Measurements from ENCODE around the gene CDC14B. TPM values are rescaled to one million over a fixed set of nuclear protein-coding genes. Genes with fewer than 3 reads are reported as not detected.

Gene CDC14B
- total RNA-seq, 1 donor from 2014 or later = 18.6 TPM

DNA sequence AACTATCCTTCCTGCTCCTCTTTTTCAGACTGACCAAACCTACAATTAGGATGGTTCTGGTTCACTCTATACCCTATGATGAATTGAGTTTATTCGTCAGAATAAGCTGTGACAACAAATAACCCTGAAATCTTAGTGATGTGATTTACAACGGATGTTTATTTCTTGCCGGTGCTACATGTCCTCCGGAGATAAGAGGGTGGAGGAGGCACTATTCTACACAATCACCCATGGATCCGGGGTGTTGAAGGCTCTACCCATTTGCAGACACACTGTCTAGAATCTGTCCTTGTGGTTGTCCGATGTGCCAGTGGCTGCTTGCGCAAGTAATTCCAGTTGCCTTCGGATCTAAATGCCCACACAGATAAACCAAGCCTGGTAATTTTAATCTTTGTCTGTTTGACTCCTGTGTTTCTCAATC, 44.7 kb downstream of the CDC14B start:
- no peak for DNase-seq (ENCODE audit: extremely low spot score, unreplicated experiment)
- TF ChIP-seq, protein P1, sequence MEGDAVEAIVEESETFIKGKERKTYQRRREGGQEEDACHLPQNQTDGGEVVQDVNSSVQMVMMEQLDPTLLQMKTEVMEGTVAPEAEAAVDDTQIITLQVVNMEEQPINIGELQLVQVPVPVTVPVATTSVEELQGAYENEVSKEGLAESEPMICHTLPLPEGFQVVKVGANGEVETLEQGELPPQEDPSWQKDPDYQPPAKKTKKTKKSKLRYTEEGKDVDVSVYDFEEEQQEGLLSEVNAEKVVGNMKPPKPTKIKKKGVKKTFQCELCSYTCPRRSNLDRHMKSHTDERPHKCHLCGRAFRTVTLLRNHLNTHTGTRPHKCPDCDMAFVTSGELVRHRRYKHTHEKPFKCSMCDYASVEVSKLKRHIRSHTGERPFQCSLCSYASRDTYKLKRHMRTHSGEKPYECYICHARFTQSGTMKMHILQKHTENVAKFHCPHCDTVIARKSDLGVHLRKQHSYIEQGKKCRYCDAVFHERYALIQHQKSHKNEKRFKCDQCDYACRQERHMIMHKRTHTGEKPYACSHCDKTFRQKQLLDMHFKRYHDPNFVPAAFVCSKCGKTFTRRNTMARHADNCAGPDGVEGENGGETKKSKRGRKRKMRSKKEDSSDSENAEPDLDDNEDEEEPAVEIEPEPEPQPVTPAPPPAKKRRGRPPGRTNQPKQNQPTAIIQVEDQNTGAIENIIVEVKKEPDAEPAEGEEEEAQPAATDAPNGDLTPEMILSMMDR (IDR thresholded peaks at IDR 0.05) = no peak
- H3K36me3 Mint-ChIP-seq (ENCODE audit: unreplicated experiment) = no peaks in the 10 kb centered on the region
- H3K4me1 Mint-ChIP-seq (ENCODE audit: unreplicated experiment) = peaks cover 3% of the 10 kb centered on the region
- no peaks in the 10 kb centered on the region for H3K9me3 Mint-ChIP-seq (ENCODE audit: unreplicated experiment)
- no peak overlapping the region for H3K27ac Mint-ChIP-seq (ENCODE audit: unreplicated experiment)
- no peaks in the 10 kb centered on the region for H3K27me3 Mint-ChIP-seq (ENCODE audit: unreplicated experiment)
- H3K4me3 Mint-ChIP-seq (ENCODE audit: unreplicated experiment) = no peak overlapping the region

GRCh38 chr9:96574455-96574854, 45.2 kb downstream of the CDC14B start:
- peaks cover under 1% of the 10 kb centered on the region for H3K4me1 Mint-ChIP-seq (ENCODE audit: unreplicated experiment)
- H3K27ac Mint-ChIP-seq (ENCODE audit: unreplicated experiment) = no peak overlapping the region
- DNase-seq (ENCODE audit: extremely low spot score, unreplicated experiment) = no peak
- no peaks in the 10 kb centered on the region for H3K27me3 Mint-ChIP-seq (ENCODE audit: unreplicated experiment)
- TF ChIP-seq, protein P1 (IDR thresholded peaks at IDR 0.05) = no peak
- no peaks in the 10 kb centered on the region for H3K36me3 Mint-ChIP-seq (ENCODE audit: unreplicated experiment)
- H3K4me3 Mint-ChIP-seq (ENCODE audit: unreplicated experiment) = no peak overlapping the region
- H3K9me3 Mint-ChIP-seq (ENCODE audit: unreplicated experiment) = no peaks in the 10 kb centered on the region

GRCh38 chr9:96567203-96567700, 52.4 kb downstream of the CDC14B start:
- DNase-seq (ENCODE audit: extremely low spot score, unreplicated experiment) = no peak
- Mint-ChIP-seq H3K27me3 (ENCODE audit: unreplicated experiment) (no peaks in the 10 kb centered on the region), H3K9me3 (ENCODE audit: unreplicated experiment) (no peaks in the 10 kb centered on the region), H3K36me3 (ENCODE audit: unreplicated experiment) (no peaks in the 10 kb centered on the region), H3K27ac (ENCODE audit: unreplicated experiment) (peak overlapping the region; percentile 83), H3K4me1 (ENCODE audit: unreplicated experiment) (peaks cover 19% of the 10 kb centered on the region), H3K4me3 (ENCODE audit: unreplicated experiment) (peak overlapping the region; percentile 77)
- TF ChIP-seq, protein P1 (IDR thresholded peaks at IDR 0.05) = no peak

GRCh38 chr9:96566498-96567202, 53.0 kb downstream of the CDC14B start:
- H3K4me3 Mint-ChIP-seq (ENCODE audit: unreplicated experiment) = peak overlapping the region; percentile 77
- peak overlapping the region; percentile 83 for H3K27ac Mint-ChIP-seq (ENCODE audit: unreplicated experiment)
- no peaks in the 10 kb centered on the region for H3K27me3 Mint-ChIP-seq (ENCODE audit: unreplicated experiment)
- TF ChIP-seq, protein P1 (IDR thresholded peaks at IDR 0.05) = peak; percentile 69
- no peaks in the 10 kb centered on the region for H3K36me3 Mint-ChIP-seq (ENCODE audit: unreplicated experiment)
- peak; percentile 87 for DNase-seq (ENCODE audit: extremely low spot score, unreplicated experiment)
- H3K9me3 Mint-ChIP-seq (ENCODE audit: unreplicated experiment) = no peaks in the 10 kb centered on the region
- peaks cover 19% of the 10 kb centered on the region for H3K4me1 Mint-ChIP-seq (ENCODE audit: unreplicated experiment)

DNA sequence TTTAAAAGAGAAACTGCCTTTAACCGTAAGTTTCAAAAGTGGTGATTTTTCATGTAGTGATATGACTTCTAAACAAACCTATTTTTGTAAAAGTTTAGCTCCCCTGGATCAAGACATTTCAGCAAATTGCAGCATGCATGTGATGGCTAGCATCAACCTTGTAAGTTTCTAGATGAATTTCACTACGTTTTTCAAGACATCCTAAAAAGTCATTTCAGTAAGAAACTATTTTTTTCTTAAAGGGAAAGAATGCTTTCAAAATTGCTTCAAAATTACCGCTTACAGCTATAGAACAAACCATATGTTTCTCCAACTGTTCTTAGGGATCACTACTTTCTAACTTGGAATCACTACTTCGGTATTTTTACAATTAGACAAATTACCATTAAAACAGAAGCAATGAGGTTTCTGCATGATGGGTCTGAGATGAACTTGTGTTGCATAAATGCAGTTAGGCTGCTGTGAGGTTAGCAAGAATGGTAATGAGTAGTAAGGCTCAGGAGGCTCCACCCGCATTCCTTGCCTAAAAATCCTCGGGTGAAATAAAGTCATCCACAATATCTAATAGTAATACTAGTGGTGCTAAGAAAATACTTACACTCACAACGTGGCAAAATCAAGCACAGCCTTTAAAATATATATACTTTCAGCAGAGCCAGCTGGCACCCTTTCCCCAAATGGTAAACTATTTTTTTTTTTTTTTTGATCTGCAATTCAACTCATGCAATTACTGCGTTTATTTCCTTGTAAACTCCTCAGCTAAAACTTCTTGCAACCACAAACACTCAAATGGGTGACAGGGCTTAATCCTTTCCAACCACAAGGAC, 53.8 kb downstream of the CDC14B start:
- Mint-ChIP-seq H3K9me3 (ENCODE audit: unreplicated experiment) (no peaks in the 10 kb centered on the region), H3K27me3 (ENCODE audit: unreplicated experiment) (no peaks in the 10 kb centered on the region), H3K4me3 (ENCODE audit: unreplicated experiment) (peak overlapping the region; percentile 77), H3K27ac (ENCODE audit: unreplicated experiment) (peak overlapping the region; percentile 83), H3K4me1 (ENCODE audit: unreplicated experiment) (peaks cover 19% of the 10 kb centered on the region), H3K36me3 (ENCODE audit: unreplicated experiment) (no peaks in the 10 kb centered on the region)
- TF ChIP-seq, protein P1 (IDR thresholded peaks at IDR 0.05) = no peak
- no peak for DNase-seq (ENCODE audit: extremely low spot score, unreplicated experiment)

Measured in osteocyte (in vitro differentiated cells).